ENCODE results near the gene SPRR4. TPM values are rescaled to one million over a fixed set of nuclear protein-coding genes. Genes with fewer than 3 reads are reported as not detected.

Gene SPRR4
- total RNA-seq, 1 experiment from 2014 or later, result not detected

GRCh38 chr1:152959273-152959672 is 11.2 kb upstream of the SPRR4 start:
- H3K4me3 Mint-ChIP-seq (ENCODE audit: unreplicated experiment), result no peak overlapping the region
- no peaks in the 10 kb centered on the region for H3K4me1 Mint-ChIP-seq (ENCODE audit: low read depth, unreplicated experiment)
- no peaks in the 10 kb centered on the region for H3K4me1 ChIP-seq
- ChIA-PET POLR2A (no interaction called here), CTCF (no interaction called here)
- DNase-seq, result no peak
- intact Hi-C loops (cut with micrococcal nuclease; ENCODE audit: unreplicated experiment), result no loop called here
- no peak for TF ChIP-seq CTCF (IDR thresholded peaks at IDR 0.05; ENCODE audit: insufficient read depth in 1 of 2, low read depth in 1 of 2, low read length in 1 of 2, severe bottlenecking in 1 of 2, unreplicated experiment in 1 of 2)
- no peak overlapping the region for H3K27ac Mint-ChIP-seq (ENCODE audit: unreplicated experiment)
- no TSS peak for BruUV-seq (replicated peaks)
- no peak overlapping the region for H3K4me3 ChIP-seq (ENCODE audit: low read depth, low read length)
- no peaks in the 10 kb centered on the region; the same call in 1 of the 2 replicates for H3K27me3 ChIP-seq (replicated peaks; ENCODE audit: control insufficient read depth, insufficient read depth, low read length)
- H3K9me3 ChIP-seq, result no peaks in the 10 kb centered on the region
- no peaks in the 10 kb centered on the region for H3K36me3 Mint-ChIP-seq (ENCODE audit: insufficient read depth, unreplicated experiment)
- no peaks in the 10 kb centered on the region for H3K9me3 Mint-ChIP-seq (ENCODE audit: unreplicated experiment)
- H3K27me3 Mint-ChIP-seq (ENCODE audit: insufficient read depth, unreplicated experiment), result peaks cover 3% of the 10 kb centered on the region
- no peaks in the 10 kb centered on the region for H3K36me3 ChIP-seq (ENCODE audit: control insufficient read depth, insufficient read depth, low read length)

GRCh38 chr1:152959801-152960451 is 10.5 kb upstream of the SPRR4 start:
- Histone ChIP-seq H3K4me1 (no peaks in the 10 kb centered on the region), H3K36me3 (ENCODE audit: control insufficient read depth, insufficient read depth, low read length) (no peaks in the 10 kb centered on the region), H3K27me3 (replicated peaks; ENCODE audit: control insufficient read depth, insufficient read depth, low read length) (peaks cover 1% of the 10 kb centered on the region), H3K9me3 (no peaks in the 10 kb centered on the region), H3K4me3 (ENCODE audit: low read depth, low read length) (no peak overlapping the region)
- H3K9me3 Mint-ChIP-seq (ENCODE audit: unreplicated experiment), result no peaks in the 10 kb centered on the region
- H3K36me3 Mint-ChIP-seq (ENCODE audit: insufficient read depth, unreplicated experiment), result no peaks in the 10 kb centered on the region
- CTCF ChIA-PET, result interaction anchor here (1.1 kb wide), 1 partner anchor 233 kb away, joined by 3 read pairs; no protein-coding TSS in a partner anchor
- DNase-seq, result no peak
- no peak overlapping the region for H3K4me3 Mint-ChIP-seq (ENCODE audit: unreplicated experiment)
- no peaks in the 10 kb centered on the region for H3K4me1 Mint-ChIP-seq (ENCODE audit: low read depth, unreplicated experiment)
- H3K27me3 Mint-ChIP-seq (ENCODE audit: insufficient read depth, unreplicated experiment), result peaks cover 3% of the 10 kb centered on the region
- BruUV-seq (replicated peaks), result no TSS peak
- no peak overlapping the region for H3K27ac Mint-ChIP-seq (ENCODE audit: unreplicated experiment)
- POLR2A ChIA-PET, result no interaction called here
- intact Hi-C loops (cut with micrococcal nuclease; ENCODE audit: unreplicated experiment), result no loop called here
- TF ChIP-seq CTCF (IDR thresholded peaks at IDR 0.05; ENCODE audit: insufficient read depth in 1 of 2, low read depth in 1 of 2, low read length in 1 of 2, severe bottlenecking in 1 of 2, unreplicated experiment in 1 of 2), result no peak

DNA sequence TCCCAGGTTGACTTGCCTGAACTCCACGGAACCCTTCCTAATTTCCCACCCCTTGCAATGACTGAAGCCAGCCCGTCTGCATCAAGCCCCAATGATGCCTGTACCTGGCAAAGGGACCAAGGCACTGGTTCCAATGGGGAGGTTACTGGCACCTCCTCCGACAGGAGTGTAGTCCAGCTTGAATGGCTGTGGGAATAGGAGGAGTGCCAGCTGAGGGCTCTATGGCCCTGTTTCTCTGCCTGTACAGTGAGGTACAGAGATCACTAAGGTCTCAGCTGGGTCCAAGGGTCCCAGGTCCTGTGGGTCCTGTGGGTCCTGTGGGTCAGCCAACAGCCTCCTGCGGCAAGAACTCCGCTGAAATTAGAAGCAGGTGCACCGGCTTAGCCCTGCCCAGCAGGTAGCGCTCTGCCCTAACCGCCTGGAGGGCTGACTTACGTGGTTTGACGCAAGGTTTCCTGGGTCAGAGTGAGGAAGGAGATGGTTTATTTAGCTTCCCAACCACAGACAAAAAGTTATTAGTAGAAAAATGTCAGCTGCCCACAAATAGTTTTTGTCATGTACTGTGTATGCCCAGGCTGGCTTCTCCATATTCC is 9.9 kb upstream of the SPRR4 start:
- Mint-ChIP-seq H3K36me3 (ENCODE audit: insufficient read depth, unreplicated experiment) (no peaks in the 10 kb centered on the region), H3K4me3 (ENCODE audit: unreplicated experiment) (no peak overlapping the region), H3K27ac (ENCODE audit: unreplicated experiment) (no peak overlapping the region), H3K27me3 (ENCODE audit: insufficient read depth, unreplicated experiment) (peaks cover 3% of the 10 kb centered on the region), H3K9me3 (ENCODE audit: unreplicated experiment) (no peaks in the 10 kb centered on the region), H3K4me1 (ENCODE audit: low read depth, unreplicated experiment) (no peaks in the 10 kb centered on the region)
- POLR2A ChIA-PET, result no interaction called here
- CTCF ChIA-PET, result interaction anchor here (1.1 kb wide), 1 partner anchor 232 kb away, joined by 3 read pairs; no protein-coding TSS in a partner anchor
- no peaks in the 10 kb centered on the region for H3K4me1 ChIP-seq
- BruUV-seq (replicated peaks), result no TSS peak
- H3K36me3 ChIP-seq (ENCODE audit: control insufficient read depth, insufficient read depth, low read length), result no peaks in the 10 kb centered on the region
- H3K27me3 ChIP-seq (replicated peaks; ENCODE audit: control insufficient read depth, insufficient read depth, low read length), result peaks cover 1% of the 10 kb centered on the region
- intact Hi-C loops (cut with micrococcal nuclease; ENCODE audit: unreplicated experiment), result no loop called here
- TF ChIP-seq CTCF (IDR thresholded peaks at IDR 0.05; ENCODE audit: insufficient read depth in 1 of 2, low read depth in 1 of 2, low read length in 1 of 2, severe bottlenecking in 1 of 2, unreplicated experiment in 1 of 2), result no peak
- H3K9me3 ChIP-seq, result no peaks in the 10 kb centered on the region
- peak in 1 of 2 experiments; percentile 6 for DNase-seq
- H3K4me3 ChIP-seq (ENCODE audit: low read depth, low read length), result no peak overlapping the region

All from Caco-2 (cell line).